SH-SY5Y (cell line): Measurements from ENCODE around the gene MAN2B2.

Experiments
- GATA2 ChIP-seq: IDR thresholded peaks from 2 replicates; pipeline ENCODE4 v1.6.1; 2011; ENCODE audit warnings: mild to moderate bottlenecking, low read depth, low read length
- GATA3 ChIP-seq: IDR thresholded peaks from 2 replicates; pipeline ENCODE4 v1.6.1; 2011; ENCODE audit warnings: low read depth, mild to moderate bottlenecking, low read length, moderate library complexity

DNA sequence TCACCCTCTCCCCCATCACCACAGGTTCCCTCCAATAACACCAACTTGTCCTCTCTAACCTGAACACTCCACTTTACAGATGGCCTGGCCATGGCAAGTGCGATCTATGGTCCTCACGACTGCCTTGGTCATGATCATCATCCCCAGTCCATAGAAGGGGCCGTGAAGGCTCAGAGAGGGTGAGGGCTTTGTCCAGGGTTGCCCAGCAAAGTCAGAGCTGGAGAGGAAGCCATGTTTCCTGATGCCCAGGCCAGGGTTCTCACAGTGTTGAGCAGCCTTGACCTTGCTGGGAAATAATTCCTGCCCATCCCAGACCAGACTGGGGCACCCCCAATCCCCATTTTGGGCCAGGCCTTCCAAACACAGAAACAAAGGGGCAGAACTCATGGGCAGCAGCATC lies 42.9 kb upstream of the MAN2B2 start:
- TF ChIP-seq GATA2 (no peak), GATA3 (no peak)
